ENCODE results near the gene FBXL12. TPM values are rescaled to one million over a fixed set of nuclear protein-coding genes. Genes with fewer than 3 reads are reported as not detected.

FBXL12 gene
- total RNA-seq, 2 donors from 2014 or later = 17.6 to 50.6 TPM

- H3K36me3 ChIP-seq = no peaks in the 10 kb centered on the region
- H3K4me1 ChIP-seq (replicated peaks) = no peaks in the 10 kb centered on the region
- H3K9me3 ChIP-seq = no peaks in the 10 kb centered on the region
- H3K27ac ChIP-seq = no peak overlapping the region
- H3K4me3 ChIP-seq = no peak overlapping the region
- no peaks in the 10 kb centered on the region for H3K27me3 ChIP-seq (replicated peaks; ENCODE audit: insufficient read depth)
- no peak for DNase-seq (ENCODE audit: low spot score)
- WGBS = 91% methylated on average over 8 of the region's 8 CpGs
- TF ChIP-seq POLR2A (IDR thresholded peaks at IDR 0.05) (no peak), CTCF (IDR thresholded peaks at IDR 0.05) (no peak), POLR2AphosphoS5 (IDR thresholded peaks at IDR 0.05) (no peak)
- intact Hi-C loops (cut with DNase I) = no loop called here
Measured at GRCh38 chr19:9860407-9860806, 41.5 kb upstream of the FBXL12 start.

GRCh38 chr19:9858766-9859165 lies 39.9 kb upstream of the FBXL12 start:
- H3K27me3 ChIP-seq (replicated peaks; ENCODE audit: insufficient read depth) = no peaks in the 10 kb centered on the region
- intact Hi-C loops (cut with DNase I) = no loop called here

GRCh38 chr19:9857920-9858746 lies 39.3 kb upstream of the FBXL12 start:
- no peaks in the 10 kb centered on the region for H3K27me3 ChIP-seq (replicated peaks; ENCODE audit: insufficient read depth)
- H3K27ac ChIP-seq = no peak overlapping the region
- WGBS = 71% methylated on average over 10 of the region's 10 CpGs
- no peak overlapping the region for H3K4me3 ChIP-seq
- H3K4me1 ChIP-seq (replicated peaks) = no peaks in the 10 kb centered on the region
- no peaks in the 10 kb centered on the region for H3K36me3 ChIP-seq
- no peak for TF ChIP-seq POLR2A (IDR thresholded peaks at IDR 0.05)
- TF ChIP-seq CTCF (IDR thresholded peaks at IDR 0.05) = no peak
- TF ChIP-seq POLR2AphosphoS5 (IDR thresholded peaks at IDR 0.05) = no peak
- no peaks in the 10 kb centered on the region for H3K9me3 ChIP-seq
- intact Hi-C loops (cut with DNase I) = no loop called here
- DNase-seq (ENCODE audit: low spot score) = no peak

More at GRCh38 chr19:9858766-9859165, 39.9 kb upstream of the FBXL12 start:
- no peak for DNase-seq (ENCODE audit: low spot score)
- Histone ChIP-seq H3K36me3 (no peaks in the 10 kb centered on the region), H3K9me3 (no peaks in the 10 kb centered on the region), H3K4me1 (replicated peaks) (no peaks in the 10 kb centered on the region), H3K4me3 (no peak overlapping the region), H3K27ac (no peak overlapping the region)
- no peak for TF ChIP-seq POLR2A (IDR thresholded peaks at IDR 0.05)
- no peak for TF ChIP-seq CTCF (IDR thresholded peaks at IDR 0.05)

GRCh38 chr19:9857076-9857721 lies 38.3 kb upstream of the FBXL12 start:
- no peak for TF ChIP-seq POLR2AphosphoS5 (IDR thresholded peaks at IDR 0.05)
- TF ChIP-seq CTCF (IDR thresholded peaks at IDR 0.05) = no peak
- no peak for TF ChIP-seq POLR2A (IDR thresholded peaks at IDR 0.05)
- Histone ChIP-seq H3K4me1 (replicated peaks) (no peaks in the 10 kb centered on the region), H3K4me3 (no peak overlapping the region), H3K9me3 (no peaks in the 10 kb centered on the region), H3K27ac (no peak overlapping the region), H3K36me3 (no peaks in the 10 kb centered on the region), H3K27me3 (replicated peaks; ENCODE audit: insufficient read depth) (no peaks in the 10 kb centered on the region)
- WGBS = 92% methylated on average over 13 of the region's 13 CpGs
- DNase-seq (ENCODE audit: low spot score) = no peak
- intact Hi-C loops (cut with DNase I) = no loop called here

GRCh38 chr19:9856609-9857008 lies 37.7 kb upstream of the FBXL12 start:
- Histone ChIP-seq H3K27me3 (replicated peaks; ENCODE audit: insufficient read depth) (no peaks in the 10 kb centered on the region), H3K9me3 (no peaks in the 10 kb centered on the region), H3K27ac (no peak overlapping the region), H3K4me1 (replicated peaks) (no peaks in the 10 kb centered on the region), H3K4me3 (no peak overlapping the region), H3K36me3 (no peaks in the 10 kb centered on the region)
- WGBS = 93% methylated on average over 9 of the region's 9 CpGs
- DNase-seq (ENCODE audit: low spot score) = no peak
- TF ChIP-seq POLR2A (IDR thresholded peaks at IDR 0.05) = no peak
- no peak for TF ChIP-seq POLR2AphosphoS5 (IDR thresholded peaks at IDR 0.05)
- TF ChIP-seq CTCF (IDR thresholded peaks at IDR 0.05) = no peak
- intact Hi-C loops (cut with DNase I) = no loop called here

Data from prostate gland (tissue), 2 donors.